Nephron progenitor cell (in vitro differentiated cells): ENCODE results near the gene TNFAIP8L1.

Source experiments
- DNase-seq: peaks from one replicate; pipeline ENCODE4 v3.0.0; 2021
- H3K27ac Mint-ChIP-seq: 2 replicates; pipeline ENCODE4 v1.8.0; 2021; ENCODE audit warnings: mild to moderate bottlenecking, moderate library complexity, mixed read lengths
- H3K27me3 Mint-ChIP-seq: 2 replicates; pipeline ENCODE4 v1.8.0; 2021; ENCODE audit warnings: mild to moderate bottlenecking, low read depth, mixed read lengths; ENCODE audit not compliant: poor library complexity
- H3K36me3 Mint-ChIP-seq: 2 replicates; pipeline ENCODE4 v1.8.0; 2021; ENCODE audit warnings: low read depth, mixed read lengths
- H3K4me1 Mint-ChIP-seq: 2 replicates; pipeline ENCODE4 v1.8.0; 2021; ENCODE audit warnings: mixed read lengths
- H3K4me3 Mint-ChIP-seq: 2 replicates; pipeline ENCODE4 v1.8.0; 2021; ENCODE audit warnings: mild to moderate bottlenecking, moderate library complexity, mixed read lengths
- H3K9me3 Mint-ChIP-seq: 2 replicates; pipeline ENCODE4 v1.8.0; 2021; ENCODE audit warnings: mild to moderate bottlenecking, moderate library complexity, mixed read lengths
- CTCF ChIP-seq: fragments of 200-600 bp; sonication (generic); IDR thresholded peaks from 2 replicates; pipeline ENCODE4 v1.5.0; 2021; ENCODE audit warnings: antibody characterized with exemption

Gene TNFAIP8L1

DNA sequence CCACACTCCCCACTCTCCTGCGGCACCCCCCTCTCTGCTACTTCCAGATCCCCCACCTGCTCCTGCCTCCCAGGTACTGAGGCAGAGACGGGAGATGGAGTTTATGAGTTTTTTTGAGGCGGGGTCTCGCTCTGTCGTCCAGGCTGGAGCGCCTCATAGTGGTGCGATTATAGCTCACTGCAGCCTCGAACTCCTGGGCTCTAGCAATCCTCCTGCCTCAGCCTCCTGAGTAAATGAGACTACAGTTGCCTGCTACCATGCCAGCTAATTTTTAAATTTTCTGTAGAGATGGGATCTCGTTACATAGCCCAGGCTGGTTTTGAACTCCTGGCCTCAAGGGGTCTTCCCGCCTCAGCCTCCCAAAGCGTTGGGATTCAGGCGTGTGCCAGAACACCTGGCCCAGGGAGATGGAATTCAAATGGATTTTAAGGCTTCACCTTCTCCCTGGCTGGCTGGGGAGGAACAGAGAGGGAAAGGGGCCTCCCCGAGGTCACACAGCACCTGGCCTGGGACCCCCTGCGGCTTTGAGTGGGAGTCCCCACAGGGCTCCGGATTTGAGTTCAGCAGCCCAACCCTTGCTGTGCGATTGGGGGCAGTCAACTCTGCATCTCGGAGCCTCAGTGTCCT, 19.5 kb upstream of the TNFAIP8L1 start:
- no peaks in the 10 kb centered on the region for H3K9me3 Mint-ChIP-seq
- no peak for TF ChIP-seq CTCF
- no peak overlapping the region for H3K27ac Mint-ChIP-seq
- no peak overlapping the region for H3K4me3 Mint-ChIP-seq
- H3K4me1 Mint-ChIP-seq: peaks cover 70% of the 10 kb centered on the region
- peaks cover 37% of the 10 kb centered on the region for H3K27me3 Mint-ChIP-seq
- no peaks in the 10 kb centered on the region for H3K36me3 Mint-ChIP-seq
- no peak for DNase-seq

DNA sequence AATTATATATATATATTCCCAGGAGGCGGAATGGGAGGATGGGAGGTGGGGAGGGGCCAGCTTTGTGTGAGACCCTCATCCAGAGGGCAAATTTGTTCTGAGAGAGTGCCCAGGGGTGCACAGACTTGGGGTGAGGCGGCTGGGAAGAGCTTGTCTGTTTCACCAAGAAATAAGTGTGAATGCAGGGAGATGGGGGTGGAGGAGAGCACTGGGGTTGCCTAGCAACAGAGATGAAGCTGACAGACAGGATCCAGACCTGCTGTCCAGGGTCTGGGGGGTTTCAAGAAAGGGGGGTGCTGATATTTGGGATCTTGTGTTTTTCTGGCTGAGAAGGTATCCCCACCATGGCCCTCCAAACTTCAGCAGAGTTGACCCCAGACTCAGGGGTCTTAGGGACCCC, 18.6 kb upstream of the TNFAIP8L1 start:
- no peaks in the 10 kb centered on the region for H3K36me3 Mint-ChIP-seq
- H3K27me3 Mint-ChIP-seq: peaks cover 35% of the 10 kb centered on the region
- no peaks in the 10 kb centered on the region for H3K9me3 Mint-ChIP-seq
- H3K4me3 Mint-ChIP-seq: no peak overlapping the region
- no peak for TF ChIP-seq CTCF
- DNase-seq: no peak
- H3K4me1 Mint-ChIP-seq: peaks cover 65% of the 10 kb centered on the region
- no peak overlapping the region for H3K27ac Mint-ChIP-seq

DNA sequence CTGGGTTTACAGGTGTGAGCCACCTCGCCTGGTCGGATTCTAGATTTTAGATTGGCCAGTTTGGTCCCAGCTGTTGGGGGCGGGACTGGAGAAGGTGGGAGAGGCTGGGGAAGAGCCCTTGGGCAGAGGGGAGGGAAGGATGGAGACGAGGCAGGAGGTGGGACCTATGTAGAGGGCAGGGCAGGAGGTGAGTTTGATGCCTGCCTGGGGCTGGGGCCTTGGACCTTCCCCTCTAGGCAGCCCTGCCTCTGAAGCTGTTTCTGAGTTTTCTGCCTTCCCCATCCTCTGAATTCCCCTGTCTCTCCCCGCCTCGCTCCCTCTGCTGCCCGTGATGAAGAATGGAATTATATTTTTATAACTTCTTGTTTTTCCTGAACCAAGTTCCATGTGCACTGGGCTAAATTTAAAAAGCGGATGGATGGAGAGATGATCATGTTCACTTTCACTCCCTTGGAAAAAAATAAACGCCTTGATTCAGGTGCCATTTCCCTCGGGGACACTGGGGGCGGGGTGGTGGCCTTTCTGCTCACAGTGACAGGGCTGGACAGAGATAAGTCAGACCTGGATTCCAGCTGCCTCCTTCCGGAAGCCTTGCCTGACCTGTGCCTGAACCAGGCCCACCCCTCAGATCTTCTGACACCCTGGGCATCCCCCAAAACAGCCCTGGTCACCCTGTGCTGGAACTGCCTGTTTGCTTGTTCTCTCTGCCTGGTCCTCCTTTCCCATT, 16.5 kb upstream of the TNFAIP8L1 start:
- Mint-ChIP-seq H3K4me1 (peaks cover 54% of the 10 kb centered on the region), H3K4me3 (no peak overlapping the region), H3K9me3 (no peaks in the 10 kb centered on the region), H3K27ac (no peak overlapping the region), H3K27me3 (peaks cover 23% of the 10 kb centered on the region), H3K36me3 (no peaks in the 10 kb centered on the region)
- no peak for TF ChIP-seq CTCF
- peak; percentile 38 for DNase-seq

DNA sequence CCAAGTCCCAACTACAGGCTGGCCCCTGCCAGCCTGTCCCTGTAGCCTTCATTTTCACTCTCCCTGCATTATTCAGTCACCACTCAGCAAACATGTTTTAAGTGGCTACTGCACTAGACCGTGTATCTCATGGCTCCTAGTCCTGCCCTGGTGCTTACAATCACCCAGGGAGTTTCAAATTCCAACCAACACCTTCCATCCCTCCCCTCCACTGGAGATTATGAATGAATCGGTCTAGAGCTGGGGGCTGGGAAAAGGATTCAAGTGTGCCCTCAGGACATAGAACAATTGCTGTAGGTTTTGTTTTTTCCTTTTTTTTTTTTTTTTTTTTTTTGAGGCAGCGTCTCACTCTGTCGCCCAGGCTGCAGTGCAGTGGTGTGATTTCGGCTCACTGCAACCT, 15.0 kb upstream of the TNFAIP8L1 start:
- peaks cover 16% of the 10 kb centered on the region for H3K27me3 Mint-ChIP-seq
- DNase-seq: no peak
- peak overlapping the region; percentile 19 for H3K4me3 Mint-ChIP-seq
- peaks cover 53% of the 10 kb centered on the region for H3K4me1 Mint-ChIP-seq
- TF ChIP-seq CTCF: no peak
- peak overlapping the region; percentile 89 for H3K27ac Mint-ChIP-seq
- no peaks in the 10 kb centered on the region for H3K9me3 Mint-ChIP-seq
- H3K36me3 Mint-ChIP-seq: no peaks in the 10 kb centered on the region

DNA sequence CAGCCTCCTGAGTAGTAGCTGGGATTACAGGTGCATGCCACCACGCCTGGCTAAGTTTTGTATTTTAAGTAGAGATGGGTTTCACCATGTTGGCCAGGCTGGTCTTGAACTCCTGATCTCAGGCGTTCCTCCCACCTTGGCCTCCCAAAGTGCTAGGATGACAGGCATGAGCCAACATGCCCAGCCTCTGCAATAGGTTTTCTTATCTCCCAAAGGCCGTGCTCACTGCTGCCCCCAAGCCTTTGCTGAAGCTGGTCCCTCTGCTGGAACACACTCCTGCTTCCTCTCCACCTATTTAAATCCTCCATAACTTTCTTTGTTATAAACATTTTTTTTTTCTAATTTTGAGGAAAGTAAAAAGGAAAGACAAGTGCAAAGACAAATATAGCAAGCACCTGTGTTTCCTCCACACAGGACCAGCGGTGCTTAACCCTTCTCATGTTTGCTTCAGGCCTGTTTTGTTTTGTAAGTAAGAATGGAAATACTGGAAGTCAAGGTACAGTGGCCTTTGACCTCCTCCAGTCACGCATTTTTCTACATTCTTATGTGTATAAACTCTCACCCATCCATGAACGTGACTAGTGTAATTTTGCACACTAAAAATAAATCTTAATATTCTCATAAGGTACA, 14.5 kb upstream of the TNFAIP8L1 start:
- H3K36me3 Mint-ChIP-seq: no peaks in the 10 kb centered on the region
- peaks cover 15% of the 10 kb centered on the region for H3K27me3 Mint-ChIP-seq
- no peaks in the 10 kb centered on the region for H3K9me3 Mint-ChIP-seq
- H3K27ac Mint-ChIP-seq: no peak overlapping the region
- TF ChIP-seq CTCF: no peak
- H3K4me3 Mint-ChIP-seq: no peak overlapping the region
- peak; percentile 30 for DNase-seq
- peaks cover 53% of the 10 kb centered on the region for H3K4me1 Mint-ChIP-seq
